B cell (primary cell): ENCODE measurements around the gene TYW1.
"Not testable (repeated sequence)": the region's sequence is repeated elsewhere in the genome, so short reads cannot be mapped to it uniquely, and the experiment has no call there.

ENCODE experiments used
- CTCF ChIP-seq: fragments of 200-600 bp; IDR thresholded peaks from one replicate; pipeline ENCODE4 v1.8.0; 2022; ENCODE audit warnings: antibody characterized with exemption, mild to moderate bottlenecking
- EZH2 ChIP-seq: IDR thresholded peaks from 2 replicates; pipeline ENCODE4 v1.6.1; 2012; ENCODE audit warnings: borderline replicate concordance, low read depth, mild to moderate bottlenecking, moderate library complexity, low read length; ENCODE audit not compliant: insufficient read depth, poor library complexity, severe bottlenecking

GRCh38 chr7:67260166-67260586, 263.5 kb downstream of the TYW1 start:
- not testable (repeated sequence) for TF ChIP-seq CTCF, EZH2
